ENCODE data around the gene GPATCH1. TPM values are rescaled to one million over a fixed set of nuclear protein-coding genes. Genes with fewer than 3 reads are reported as not detected.
"Not testable (repeated sequence)": the region's sequence is repeated elsewhere in the genome, so short reads cannot be mapped to it uniquely, and the experiment has no call there.

Gene GPATCH1
- total RNA-seq, 1 donor from 2014 or later = 4.4 TPM

DNA sequence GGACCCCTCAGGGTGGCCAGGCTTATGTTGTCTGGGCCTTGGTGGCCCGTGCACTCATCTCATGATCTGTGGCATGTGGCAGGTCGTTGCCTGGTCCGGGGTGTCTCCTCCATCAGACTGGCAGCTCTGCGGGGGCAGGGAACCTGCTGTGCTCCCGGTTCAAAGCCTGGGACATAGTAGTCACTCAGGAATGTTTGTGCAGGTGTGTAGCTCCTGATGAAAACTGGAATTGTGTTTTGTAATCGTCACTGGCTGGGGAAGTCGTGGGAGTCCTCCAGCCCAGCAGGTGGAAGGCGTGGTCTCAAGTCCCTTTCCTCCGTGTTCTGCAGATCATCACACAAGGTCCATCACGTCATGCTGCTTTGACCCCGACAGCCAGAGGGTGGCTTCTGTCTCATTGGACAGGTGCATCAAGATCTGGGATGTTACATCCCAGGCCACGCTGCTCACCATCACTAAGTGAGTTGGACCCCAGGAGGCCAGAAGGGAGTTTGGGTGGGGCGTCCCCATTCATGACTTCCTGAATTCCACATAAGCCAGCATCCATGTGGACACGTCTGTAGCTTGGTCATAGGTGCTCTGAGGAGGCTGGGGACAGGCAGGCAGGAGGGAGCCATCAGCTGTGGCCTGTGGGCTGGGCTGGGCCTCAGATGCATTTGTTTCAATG lies 70.0 kb downstream of the GPATCH1 start:
- Histone ChIP-seq H3K4me3 (no peak overlapping the region), H3K27ac (no peak overlapping the region), H3K27me3 (no peaks in the 10 kb centered on the region), H3K4me1 (no peaks in the 10 kb centered on the region), H3K9me3 (no peaks in the 10 kb centered on the region), H3K36me3 (no peaks in the 10 kb centered on the region)
- DNase-seq (ENCODE audit: low spot score in 2 of 2) = no peak
- intact Hi-C loops (cut with DNase I) = no loop called here
- no peak for TF ChIP-seq CTCF (IDR thresholded peaks at IDR 0.05)

DNA sequence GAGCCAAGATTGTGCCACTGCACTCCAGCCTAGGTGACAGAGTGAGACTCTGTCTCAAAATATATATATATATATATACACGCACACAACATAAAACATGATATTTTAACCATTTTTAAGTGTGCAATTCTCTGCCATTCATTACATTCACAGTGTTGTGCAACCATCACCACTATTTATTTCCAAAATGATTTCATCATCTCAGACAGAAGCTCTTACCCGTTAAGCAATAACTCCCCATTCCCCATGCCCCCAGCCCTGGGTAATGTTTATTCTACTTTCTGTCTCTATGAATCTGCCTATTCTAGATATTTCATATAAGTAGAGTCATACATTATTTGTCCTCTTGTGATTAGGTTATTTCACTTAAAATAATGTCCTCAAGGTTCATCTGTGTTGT lies 71.2 kb downstream of the GPATCH1 start:
- H3K9me3 ChIP-seq = no peaks in the 10 kb centered on the region
- no peak overlapping the region for H3K4me3 ChIP-seq
- H3K27ac ChIP-seq = no peak overlapping the region
- no peak for DNase-seq (ENCODE audit: low spot score in 2 of 2)
- TF ChIP-seq CTCF (IDR thresholded peaks at IDR 0.05) = no peak
- no peaks in the 10 kb centered on the region for H3K4me1 ChIP-seq
- no peaks in the 10 kb centered on the region for H3K27me3 ChIP-seq
- intact Hi-C loops (cut with DNase I) = no loop called here
- H3K36me3 ChIP-seq = no peaks in the 10 kb centered on the region

DNA sequence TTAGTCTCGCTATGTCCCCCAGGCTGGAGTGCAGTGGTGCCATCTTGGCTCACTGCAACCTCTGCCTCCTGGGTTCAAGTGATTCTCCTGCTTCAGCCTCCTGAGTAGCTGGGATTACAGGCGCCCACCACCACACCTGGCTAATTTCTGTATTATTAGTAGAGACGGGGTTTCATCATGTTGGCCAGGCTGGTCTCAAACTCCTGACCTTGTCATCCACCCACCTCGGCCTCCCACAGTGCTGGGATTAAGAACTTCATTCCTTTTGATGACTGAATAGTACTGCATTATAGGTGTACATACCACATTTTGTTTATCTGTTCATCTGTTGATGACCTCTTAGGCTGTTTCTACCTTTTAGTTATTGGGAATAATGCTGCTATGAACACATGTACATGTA lies 71.6 kb downstream of the GPATCH1 start:
- H3K9me3 ChIP-seq; H3K27me3 ChIP-seq; H3K4me3 ChIP-seq; H3K27ac ChIP-seq; DNase-seq (ENCODE audit: low spot score in 2 of 2); H3K4me1 ChIP-seq; intact Hi-C loops (cut with DNase I); H3K36me3 ChIP-seq: not testable (repeated sequence)

- H3K9me3 ChIP-seq; H3K36me3 ChIP-seq; H3K27ac ChIP-seq; DNase-seq (ENCODE audit: low spot score in 2 of 2); intact Hi-C loops (cut with DNase I); H3K4me3 ChIP-seq; H3K27me3 ChIP-seq; H3K4me1 ChIP-seq: not testable (repeated sequence)
These were observed 73.3 kb downstream of the GPATCH1 start for GRCh38 chr19:33154313-33154712.

DNA sequence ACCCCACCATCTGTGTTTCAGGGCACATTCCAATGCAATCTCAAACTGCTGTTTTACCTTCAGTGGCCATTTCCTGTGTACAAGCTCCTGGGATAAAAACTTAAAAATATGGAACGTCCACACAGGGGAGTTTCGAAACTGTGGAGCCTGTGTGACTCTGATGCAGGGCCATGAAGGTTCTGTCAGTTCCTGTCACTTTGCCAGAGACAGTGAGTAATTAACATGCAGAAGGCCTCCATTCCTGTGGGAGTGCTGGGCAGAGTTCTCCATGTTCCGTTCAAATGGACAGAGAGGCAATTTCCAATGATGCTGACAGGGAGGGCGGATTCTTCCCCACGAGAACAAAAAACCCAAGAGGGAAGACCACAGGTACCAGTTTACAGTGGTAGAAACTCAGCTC lies 75.4 kb downstream of the GPATCH1 start:
- no peak for TF ChIP-seq CTCF (IDR thresholded peaks at IDR 0.05)
- no peak overlapping the region for H3K27ac ChIP-seq
- no peaks in the 10 kb centered on the region for H3K27me3 ChIP-seq
- intact Hi-C loops (cut with DNase I) = no loop called here
- H3K9me3 ChIP-seq = no peaks in the 10 kb centered on the region
- H3K4me1 ChIP-seq = no peaks in the 10 kb centered on the region
- no peaks in the 10 kb centered on the region for H3K36me3 ChIP-seq
- DNase-seq (ENCODE audit: low spot score in 2 of 2) = no peak
- no peak overlapping the region for H3K4me3 ChIP-seq

DNA sequence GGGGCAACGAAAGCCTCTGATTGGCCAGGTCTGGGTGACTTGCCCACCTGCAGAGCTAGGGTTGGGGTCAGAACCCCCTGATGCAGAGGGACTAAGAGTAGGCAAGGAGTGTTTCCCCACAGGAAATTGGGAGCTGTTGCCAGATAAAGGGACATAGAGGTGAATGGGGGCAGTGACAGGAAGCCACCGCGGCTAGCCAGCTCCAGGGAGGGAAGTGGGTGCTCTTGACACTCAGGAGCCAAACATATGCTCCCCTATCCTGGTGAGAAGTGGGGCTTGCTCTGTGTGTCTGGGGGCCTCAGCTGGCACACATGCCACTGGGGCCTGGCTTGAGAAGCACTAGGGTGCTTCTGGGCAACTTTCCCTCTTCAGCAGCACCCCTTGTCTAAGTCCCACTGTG lies 76.9 kb downstream of the GPATCH1 start:
- Histone ChIP-seq H3K9me3 (no peaks in the 10 kb centered on the region), H3K4me1 (no peaks in the 10 kb centered on the region), H3K36me3 (no peaks in the 10 kb centered on the region), H3K27ac (no peak overlapping the region), H3K4me3 (no peak overlapping the region), H3K27me3 (no peaks in the 10 kb centered on the region)
- intact Hi-C loops (cut with DNase I) = no loop called here
- TF ChIP-seq CTCF (IDR thresholded peaks at IDR 0.05) = no peak
- no peak for DNase-seq (ENCODE audit: low spot score in 2 of 2)

GRCh38 chr19:33158365-33158764 lies 77.4 kb downstream of the GPATCH1 start:
- H3K4me1 ChIP-seq = no peaks in the 10 kb centered on the region
- no peak for TF ChIP-seq CTCF (IDR thresholded peaks at IDR 0.05)

More at GRCh38 chr19:33158365-33158764, 77.4 kb downstream of the GPATCH1 start:
- intact Hi-C loops (cut with DNase I) = no loop called here
- no peaks in the 10 kb centered on the region for H3K9me3 ChIP-seq
- H3K27ac ChIP-seq = no peak overlapping the region
- H3K27me3 ChIP-seq = no peaks in the 10 kb centered on the region
- DNase-seq (ENCODE audit: low spot score in 2 of 2) = no peak
- no peaks in the 10 kb centered on the region for H3K36me3 ChIP-seq
- no peak overlapping the region for H3K4me3 ChIP-seq
